ENCODE data around the gene DPYSL4.

Gene DPYSL4

DNA sequence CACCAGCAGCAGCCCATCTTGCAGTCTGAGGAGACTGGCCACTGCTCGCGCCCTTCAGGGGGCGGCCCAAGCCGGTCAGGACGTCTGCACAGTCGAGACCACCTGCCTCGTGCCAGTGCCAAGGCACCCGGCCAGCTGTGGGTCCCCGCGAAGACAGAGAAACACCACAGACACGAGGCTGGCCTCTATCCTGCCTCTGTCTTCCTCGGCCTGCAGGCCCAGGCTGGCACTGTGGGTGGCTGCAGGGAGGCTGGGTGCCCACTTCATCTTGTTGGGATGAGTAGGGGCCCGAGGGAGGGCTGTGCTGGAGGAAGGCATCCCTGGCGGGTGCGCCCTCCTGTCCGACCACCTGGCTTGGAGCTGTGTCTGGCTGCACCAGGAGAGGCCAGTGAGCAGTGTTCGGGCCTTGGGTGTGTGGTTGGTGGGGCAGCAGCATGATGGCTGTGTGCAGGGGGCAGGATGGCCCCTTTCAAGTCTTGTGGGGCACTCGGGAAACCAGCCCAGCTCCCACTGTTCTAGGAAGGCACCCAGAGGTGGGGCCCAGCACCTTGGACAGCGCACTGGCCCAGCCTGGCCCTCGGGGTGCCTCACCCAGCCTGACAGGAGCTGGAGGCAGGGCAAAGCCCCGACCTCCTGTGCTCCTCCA, 7.3 kb downstream of the DPYSL4 start:
- in situ Hi-C loops (cut with MboI; ENCODE audit: low sequenced_read_pairs) = no loop called here

DNA sequence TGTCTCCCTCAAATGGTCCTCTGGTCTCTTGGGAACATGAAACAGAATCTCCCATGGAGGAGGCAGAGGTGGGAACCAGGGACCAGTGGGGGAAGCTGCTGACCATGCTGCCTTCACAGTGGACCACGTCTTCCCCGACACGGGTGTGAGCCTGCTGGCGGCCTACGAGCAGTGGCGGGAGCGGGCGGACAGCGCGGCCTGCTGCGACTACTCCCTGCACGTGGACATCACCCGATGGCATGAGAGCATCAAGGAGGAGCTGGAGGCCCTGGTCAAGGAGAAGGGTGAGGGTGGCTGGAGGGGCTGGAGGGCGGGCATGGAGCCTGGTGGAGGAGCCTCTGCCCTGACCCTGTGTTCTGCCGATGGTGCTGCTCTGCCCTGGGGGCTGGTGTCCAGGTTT, 8.0 kb downstream of the DPYSL4 start:
- in situ Hi-C loops (cut with MboI; ENCODE audit: low sequenced_read_pairs) = no loop called here

DNA sequence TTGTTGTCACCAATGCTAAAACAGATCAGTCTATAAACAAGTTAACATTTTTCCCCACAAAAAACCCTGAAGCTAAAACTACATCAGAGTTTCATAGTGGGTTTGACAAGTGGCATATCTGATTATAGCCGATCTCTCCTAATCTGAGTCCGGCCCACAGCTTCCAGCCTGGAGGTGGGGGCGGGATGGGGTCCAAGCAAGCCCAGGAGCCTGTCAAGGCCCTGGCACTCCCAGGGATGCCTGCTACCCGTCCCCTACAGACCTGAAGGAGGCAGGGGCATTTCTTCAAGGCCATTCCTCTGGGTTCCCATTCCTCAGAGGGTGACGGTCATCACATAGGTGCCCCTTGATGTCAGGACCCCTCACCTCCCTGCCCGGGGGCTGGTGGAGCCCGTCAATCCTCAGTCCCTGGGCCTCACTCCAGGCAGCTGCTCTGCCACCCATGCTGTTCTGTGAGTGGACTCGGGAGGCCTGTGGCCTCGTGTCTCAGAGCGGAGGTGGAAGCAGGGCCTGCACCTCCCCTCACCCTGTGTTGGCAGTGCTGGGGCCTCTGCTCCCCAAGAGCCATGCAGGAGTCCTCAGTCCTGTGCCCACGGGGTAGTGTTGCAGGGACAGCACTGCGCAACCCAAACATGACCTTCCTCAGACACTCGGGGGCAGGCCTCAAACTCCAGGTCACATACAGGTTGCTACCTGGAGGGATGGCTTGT, 8.8 kb downstream of the DPYSL4 start:
- in situ Hi-C loops (cut with MboI; ENCODE audit: low sequenced_read_pairs) = no loop called here

DNA sequence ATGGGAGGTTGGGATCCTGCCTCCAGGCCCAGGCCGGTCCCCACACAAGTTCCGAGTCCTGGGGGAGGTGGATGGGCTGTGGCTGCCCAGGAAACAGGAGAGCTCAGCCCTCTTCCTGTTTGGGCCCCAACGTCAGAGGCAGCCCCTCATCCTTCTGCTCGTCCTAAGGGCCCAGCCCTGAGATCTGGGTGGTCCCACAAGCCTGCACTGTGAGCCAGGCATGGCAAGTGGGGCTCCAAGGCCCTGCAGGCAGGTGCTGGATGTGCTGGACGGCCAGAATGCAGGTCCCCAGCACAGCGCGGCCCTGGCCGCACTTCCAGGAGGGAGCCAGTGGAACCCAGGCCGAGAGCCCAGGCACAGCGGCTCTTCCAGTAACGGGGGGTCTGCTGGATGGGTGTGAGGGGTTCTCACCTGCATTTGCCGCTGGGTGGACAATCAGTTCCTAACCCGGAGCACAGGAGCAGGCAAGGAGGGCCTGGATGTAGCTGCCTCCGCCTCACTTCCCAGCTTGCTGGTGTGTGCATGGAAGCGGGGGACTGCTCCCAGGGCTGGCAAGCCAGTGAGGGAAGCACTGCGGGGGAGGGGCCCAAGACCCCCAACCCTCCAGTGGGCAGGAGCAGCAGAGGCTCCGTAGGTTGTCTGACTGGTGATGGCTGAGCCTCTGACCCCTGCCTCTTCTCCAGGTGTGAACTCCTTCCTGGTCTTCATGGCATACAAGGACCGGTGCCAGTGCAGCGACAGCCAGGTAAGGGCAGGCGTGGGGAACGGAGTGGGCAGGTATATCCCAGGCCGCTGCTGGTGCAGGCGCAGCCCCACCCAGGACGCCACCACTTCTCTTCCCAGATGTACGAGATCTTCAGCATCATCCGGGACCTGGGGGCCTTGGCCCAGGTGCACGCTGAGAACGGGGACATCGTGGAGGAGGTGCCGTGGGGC, 9.7 kb downstream of the DPYSL4 start:
- in situ Hi-C loops (cut with MboI; ENCODE audit: low sequenced_read_pairs) = no loop called here

DNA sequence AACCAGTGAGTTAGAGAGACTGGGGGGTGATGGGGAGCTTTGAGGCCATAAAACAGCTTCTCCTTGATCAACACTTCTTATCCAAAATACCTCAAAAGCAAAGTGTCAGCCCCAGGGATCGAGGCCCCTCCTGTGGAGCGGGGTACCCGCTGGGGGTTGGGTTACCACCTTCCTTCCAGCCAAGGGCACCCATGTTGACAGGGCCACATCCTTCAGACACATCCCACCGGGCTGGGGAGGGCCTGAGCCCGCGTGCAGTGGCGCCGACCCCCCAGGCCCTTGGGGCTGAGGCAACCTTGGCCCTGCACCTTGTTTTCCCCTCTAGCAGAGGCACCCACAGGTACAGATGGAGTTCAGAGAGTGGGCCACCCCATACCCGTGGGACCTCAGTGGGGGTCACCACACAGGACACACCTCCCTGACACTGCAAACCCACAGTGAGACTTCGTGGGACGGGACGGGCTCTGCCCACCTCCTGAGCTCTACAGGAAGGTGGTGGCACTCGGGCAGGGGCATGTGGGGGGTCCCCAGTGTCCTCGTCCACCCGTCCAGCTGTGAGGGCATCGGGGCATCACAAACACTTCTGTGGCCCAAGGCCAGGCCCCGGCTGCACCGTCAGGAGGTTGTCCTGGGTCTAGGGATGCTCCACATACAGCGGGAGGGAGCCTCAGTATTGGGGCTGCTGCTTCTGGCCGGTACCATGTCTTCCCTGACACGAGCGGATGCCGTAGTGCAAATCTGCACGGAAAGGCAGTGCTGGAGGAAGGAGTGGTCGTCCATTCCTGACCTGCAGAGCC, 10.7 kb downstream of the DPYSL4 start:
- in situ Hi-C loops (cut with MboI; ENCODE audit: low sequenced_read_pairs) = no loop called here

DNA sequence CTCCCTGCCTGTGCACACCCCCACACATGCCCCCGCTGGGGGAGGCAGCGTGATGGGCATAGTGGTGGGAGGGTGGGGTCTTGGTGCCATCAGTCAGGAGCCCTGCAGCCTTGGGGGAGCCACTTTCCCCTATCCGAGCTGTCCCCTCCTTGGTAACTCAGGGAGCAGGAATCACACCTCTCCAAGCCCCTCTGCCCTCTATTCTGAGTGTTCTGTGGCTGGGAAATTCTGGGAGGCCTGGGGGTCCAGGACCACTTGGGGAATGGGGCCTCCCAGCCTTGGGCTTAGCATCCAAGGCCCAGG, 11.3 kb downstream of the DPYSL4 start:
- in situ Hi-C loops (cut with MboI; ENCODE audit: low sequenced_read_pairs) = no loop called here

DNA sequence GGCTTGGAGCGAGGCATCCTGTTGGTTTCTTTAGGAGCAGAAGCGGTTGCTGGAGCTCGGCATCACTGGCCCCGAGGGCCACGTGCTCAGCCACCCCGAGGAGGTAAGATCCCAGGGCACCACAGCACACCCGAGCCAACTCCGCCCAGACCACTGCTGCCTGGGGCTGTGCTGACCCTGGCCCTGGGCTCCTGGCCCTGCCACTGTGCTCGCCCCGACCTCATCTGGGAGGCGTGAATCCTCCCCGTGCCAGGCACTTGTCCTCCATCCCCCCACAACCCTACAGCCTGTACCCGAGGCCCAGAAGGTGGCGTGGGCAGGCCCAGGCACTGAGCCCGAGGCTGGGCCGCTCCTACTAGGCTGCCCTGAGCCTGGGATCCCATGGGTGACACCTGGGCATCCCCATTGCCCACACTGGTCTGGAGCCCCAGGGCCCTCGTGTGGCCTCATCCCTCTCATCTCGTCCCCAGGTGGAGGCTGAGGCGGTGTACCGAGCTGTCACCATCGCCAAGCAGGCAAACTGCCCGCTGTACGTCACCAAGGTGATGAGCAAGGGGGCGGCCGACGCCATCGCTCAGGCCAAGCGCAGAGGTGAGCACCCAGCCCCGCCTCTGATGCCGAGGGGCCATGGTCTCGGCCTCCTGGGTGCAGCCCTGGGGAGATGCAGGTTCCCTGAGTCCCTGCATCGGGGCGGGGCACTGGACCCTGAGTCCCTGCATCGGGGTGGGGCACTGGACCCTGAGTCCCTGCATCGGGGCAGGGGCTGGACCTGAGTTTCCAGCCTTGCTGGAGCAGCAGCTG, 11.8 kb downstream of the DPYSL4 start:
- in situ Hi-C loops (cut with MboI; ENCODE audit: low sequenced_read_pairs) = no loop called here

DNA sequence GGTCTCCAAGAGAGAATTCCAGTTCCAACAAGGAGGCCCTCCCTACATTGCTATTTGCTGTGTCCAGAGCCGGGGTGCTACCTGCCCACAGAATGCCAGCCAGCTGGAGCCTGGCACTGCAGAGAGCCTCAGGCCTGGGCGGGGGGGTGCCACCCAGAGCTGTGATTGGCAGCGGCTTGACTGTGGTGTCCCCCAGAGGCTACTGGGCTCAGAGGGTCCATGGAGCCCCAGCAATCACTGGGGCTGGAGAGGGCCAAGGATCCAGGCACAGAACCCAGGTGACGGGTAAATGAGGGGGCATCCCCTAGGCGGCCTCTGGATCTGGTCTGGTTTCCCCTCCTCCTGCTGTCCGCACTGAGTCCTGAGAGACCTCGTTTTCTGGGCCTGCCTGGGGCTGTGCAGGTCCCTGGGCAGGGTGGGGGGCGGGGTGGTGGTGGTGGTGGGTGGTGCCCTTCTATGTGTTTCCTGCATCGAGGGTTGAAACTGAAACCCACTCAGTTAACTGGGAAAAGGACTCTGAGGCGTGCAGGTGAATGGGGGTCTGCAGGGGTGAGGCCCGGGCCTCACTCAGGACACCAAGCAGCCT, 12.6 kb downstream of the DPYSL4 start:
- in situ Hi-C loops (cut with MboI; ENCODE audit: low sequenced_read_pairs) = no loop called here

DNA sequence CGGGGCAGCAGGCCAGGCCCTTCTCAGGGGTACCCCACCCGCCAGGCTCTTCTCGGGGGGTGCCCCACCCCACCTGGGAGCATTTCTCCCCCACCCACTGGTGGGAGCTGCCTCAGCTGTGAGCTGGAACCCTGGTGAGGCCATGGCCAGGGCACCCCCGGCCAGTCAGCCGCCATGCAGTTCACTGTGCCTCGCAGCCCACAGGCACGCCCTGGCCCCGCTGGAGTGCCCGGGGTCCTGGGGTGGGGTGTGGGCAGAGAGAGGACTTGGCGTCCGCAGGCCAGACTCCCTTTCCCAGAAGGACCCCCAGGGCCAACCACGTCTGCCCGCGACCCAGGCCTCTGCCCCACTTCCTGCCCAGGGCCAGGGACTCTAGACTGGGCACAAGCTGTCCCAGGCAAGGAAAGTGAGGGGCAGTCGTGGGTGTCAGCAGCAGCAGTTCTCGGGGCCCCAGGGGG, 13.1 kb downstream of the DPYSL4 start:
- in situ Hi-C loops (cut with MboI; ENCODE audit: low sequenced_read_pairs) = no loop called here

DNA sequence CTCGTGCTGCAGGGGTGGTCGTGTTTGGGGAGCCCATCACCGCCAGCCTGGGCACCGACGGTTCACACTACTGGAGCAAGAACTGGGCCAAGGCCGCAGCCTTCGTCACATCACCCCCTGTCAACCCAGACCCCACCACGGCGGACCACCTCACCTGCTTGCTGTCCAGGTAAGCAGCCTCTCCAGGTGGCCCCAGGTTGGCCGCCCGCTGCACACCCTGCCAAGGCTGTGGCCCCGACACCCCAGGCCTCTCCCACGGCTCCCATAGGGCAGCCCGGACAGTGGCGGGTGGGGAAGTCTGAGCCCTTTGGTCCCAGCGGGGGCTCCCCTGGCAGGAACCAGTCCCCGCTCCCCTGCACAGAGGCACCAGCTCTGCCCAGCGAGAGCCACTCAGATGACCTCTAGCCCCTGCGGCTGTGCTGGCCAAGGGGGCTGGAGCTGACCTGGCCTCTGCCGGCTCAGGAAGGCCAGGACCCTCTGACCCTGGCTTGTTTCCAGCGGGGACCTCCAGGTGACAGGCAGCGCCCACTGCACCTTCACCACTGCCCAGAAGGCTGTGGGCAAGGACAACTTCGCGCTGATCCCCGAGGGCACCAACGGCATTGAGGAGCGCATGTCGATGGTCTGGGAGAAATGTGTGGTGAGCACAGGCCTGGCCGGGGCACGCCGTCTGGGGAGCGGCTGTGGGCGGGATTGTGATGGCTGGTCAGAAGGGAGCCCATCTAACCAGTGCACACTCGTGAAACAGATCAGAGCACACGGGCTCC, 13.8 kb downstream of the DPYSL4 start:
- in situ Hi-C loops (cut with MboI; ENCODE audit: low sequenced_read_pairs) = no loop called here

DNA sequence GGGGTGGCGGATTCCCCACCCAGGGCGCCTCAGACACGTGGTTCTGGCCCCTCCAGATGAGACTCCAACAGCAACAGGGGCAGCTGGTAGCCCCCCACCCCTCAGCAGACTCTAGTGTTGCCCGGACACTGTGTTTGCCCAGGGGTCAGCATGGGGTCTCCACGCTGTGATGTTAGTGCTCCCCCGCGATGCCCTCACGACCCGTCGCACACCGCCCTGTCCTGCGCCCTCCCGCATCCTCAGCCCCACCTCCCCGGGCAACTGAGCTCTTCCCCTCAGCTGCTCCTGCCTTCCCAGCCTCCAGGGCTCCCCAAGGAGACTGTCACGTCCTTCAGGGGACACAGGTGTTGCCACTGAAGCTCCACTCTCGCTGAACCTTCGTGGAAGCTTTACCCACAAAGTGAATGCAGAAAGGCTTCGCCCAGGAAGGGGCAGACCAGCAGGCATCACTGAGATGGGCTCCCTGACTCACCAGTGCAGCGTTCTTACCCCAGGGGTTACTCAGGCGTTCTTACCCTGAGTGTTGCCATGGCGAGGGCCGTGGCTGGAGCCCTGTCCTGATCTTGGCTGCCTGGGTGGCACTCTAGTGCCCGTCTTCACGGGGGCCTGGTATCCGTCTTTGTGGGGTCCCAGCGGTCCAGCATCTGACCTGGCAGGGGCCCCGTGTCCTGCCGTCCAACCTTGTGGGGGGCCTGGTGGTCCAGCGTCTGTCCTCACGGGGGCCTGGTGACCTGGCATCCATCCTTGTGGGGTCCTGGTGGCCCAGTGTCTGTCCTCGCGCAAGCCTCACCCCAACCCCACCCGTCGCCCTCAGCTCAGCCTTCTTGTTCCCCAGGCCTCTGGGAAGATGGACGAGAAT, 14.6 kb downstream of the DPYSL4 start:
- in situ Hi-C loops (cut with MboI; ENCODE audit: low sequenced_read_pairs) = no loop called here

DNA sequence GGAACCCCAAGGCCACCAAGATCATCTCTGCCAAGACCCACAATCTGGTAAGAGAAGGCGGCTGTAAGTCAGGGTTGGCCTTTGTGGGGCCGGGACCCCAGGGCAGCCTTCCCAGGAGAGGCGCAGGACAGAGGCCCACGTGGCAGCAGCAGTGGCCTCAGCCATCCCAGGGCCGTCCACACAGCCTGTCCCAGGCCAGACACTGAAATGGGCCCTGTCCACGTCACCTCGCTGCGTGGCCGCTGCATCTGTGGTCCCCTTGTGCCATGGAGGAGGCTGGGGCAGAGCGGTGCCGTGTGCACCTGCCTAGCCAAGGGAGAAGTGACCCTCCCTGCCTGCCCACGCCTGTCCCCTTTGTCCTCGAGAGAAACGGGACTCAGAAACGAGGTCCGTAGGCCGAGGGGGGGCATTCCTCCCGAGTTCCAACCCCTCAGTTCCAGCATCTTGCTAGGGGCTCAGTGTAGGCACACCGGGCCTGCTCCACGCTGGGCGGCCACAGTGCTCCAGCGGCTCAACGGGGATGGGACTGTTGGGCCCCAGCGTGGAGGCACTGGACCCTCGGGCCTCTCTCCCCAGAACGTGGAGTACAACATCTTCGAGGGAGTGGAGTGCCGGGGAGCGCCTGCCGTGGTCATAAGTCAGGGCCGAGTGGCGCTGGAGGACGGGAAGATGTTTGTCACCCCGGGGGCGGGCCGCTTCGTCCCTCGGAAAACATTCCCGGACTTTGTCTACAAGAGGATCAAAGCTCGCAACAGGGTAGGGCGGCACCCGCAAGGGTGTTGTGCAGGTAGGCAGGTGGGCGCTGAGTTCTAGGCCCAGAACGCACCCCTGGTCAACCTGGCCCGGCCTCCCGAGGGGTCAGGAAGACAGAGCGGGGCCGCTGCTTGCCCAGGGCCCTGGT, 15.6 kb downstream of the DPYSL4 start:
- in situ Hi-C loops (cut with MboI; ENCODE audit: low sequenced_read_pairs) = no loop called here

DNA sequence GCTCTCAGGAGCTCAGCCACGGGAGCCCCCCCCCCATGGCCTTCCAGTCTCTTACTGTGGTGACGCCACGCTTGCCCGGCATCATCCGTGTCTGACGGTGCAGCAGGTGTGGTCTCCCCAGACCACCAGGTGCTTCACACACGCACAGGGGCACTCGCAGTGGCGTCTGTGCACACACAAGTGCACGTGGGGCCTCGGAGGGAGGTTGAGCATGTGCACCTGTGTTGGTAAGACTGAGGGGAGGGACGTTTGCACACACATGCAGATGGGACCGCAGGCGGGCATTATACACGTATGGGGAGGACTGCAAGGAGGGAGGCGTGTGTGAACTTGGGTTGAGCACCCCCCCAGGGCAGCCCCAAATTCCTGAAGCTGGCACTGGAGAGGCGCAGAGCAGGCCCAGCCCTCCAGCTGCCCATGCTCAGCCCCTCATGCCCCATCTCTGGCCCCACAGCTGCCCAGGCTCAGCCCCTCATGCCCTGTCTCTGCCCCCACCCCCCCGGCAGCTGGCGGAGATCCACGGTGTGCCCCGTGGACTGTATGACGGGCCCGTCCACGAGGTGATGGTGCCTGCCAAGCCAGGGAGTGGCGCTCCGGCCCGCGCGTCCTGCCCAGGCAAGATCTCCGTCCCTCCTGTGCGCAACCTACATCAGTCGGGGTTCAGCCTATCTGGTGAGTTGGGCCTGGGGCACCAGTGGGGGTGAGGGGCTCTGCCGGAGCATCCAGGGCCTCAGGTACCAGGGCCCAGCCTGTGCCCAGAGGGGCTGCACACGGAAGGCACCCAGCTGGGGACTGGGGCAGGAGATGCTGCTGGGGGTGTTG, 16.7 kb downstream of the DPYSL4 start:
- in situ Hi-C loops (cut with MboI; ENCODE audit: low sequenced_read_pairs) = no loop called here

DNA sequence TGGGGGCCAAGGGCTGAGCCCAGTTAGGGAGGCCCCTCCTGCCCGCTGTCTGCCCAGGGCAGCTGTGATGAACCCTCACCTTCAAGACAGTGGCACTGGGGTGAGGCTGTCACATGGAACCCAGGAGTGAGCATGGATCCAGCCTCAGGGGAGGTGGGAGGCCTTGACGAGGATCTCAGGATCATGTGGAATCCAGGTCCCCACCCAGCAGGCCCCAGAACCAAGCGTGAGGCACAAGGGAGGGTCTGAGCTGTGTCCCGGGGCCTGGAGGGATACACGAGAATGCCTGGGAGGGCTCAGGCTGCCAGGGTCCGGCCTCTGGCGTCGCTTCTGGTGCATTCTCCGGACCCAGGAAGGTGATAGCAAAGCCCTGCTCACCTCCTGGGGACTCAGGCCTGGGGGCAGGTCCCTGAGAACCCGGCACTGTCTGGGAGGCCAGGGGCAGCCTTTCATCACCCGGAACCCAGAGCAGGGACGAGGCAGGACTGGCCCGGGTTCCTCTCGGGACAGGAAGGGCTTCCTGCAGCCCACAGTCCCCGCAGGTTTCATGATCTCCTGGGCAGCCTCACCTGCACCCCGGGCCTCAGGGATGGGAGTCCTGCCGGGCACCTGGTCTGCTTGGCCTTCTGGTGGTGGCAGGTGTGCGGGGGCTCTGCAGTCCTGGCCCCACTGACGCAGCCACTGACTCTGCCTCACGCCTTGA, 17.5 kb downstream of the DPYSL4 start:
- in situ Hi-C loops (cut with MboI; ENCODE audit: low sequenced_read_pairs) = no loop called here

DNA sequence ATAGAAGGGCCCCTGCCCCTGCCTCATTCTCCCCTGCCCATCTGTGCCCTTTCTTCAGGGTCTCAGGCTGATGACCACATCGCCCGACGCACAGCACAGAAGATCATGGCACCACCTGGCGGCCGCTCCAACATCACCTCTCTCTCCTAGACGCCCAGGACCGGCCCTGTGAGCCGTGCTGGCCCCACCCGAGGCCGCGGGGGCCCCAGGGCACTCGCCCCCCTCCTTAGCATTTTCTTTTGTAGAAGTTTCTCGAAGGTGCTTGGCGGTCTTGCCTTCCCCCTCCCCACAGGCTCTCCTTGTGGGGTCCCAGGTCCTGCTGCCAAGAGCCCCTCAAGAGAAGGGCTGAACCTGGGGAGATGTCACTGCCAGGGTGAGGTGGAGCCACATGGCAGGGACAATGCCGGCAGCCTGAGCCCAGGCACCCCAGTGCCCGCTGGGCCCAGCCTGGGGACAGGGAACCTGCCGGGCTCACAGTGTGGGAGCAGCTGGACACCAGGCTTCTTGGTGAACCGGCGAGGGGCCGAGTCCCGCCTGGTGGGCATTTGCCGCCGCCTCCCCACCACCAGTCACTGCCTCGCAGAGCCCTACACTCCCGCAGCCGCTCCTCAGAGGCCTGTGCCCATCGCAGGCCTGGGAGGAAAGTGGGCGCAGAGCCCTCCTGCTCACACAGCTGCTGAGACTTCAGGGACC, 18.2 kb downstream of the DPYSL4 start:
- in situ Hi-C loops (cut with MboI; ENCODE audit: low sequenced_read_pairs) = no loop called here
